GM12878 (cell line): ENCODE data around the gene OR10H2.

Experiments
- CHD1 ChIP-seq: IDR thresholded peaks from 2 replicates; pipeline ENCODE4 v1.6.1; 2012; ENCODE audit warnings: low read depth, low read length, improper control_type of control experiment
- ELK1 ChIP-seq: IDR thresholded peaks from 2 replicates; pipeline ENCODE4 v1.6.1; 2012; ENCODE audit warnings: low read depth, low read length, improper control_type of control experiment
- EP300 ChIP-seq, 2 experiments: fragments of 150-350 bp in 1 of 2; IDR thresholded peaks; 2 replicates each; pipeline ENCODE4 v1.6.1; 2011 to 2012; ENCODE audit warnings: low read depth in 2 of 2, low read length in 2 of 2, borderline replicate concordance in 1 of 2, improper control_type of control experiment in 1 of 2, inconsistent platforms in 1 of 2; ENCODE audit not compliant: control insufficient read depth in 1 of 2
- SUPT20H ChIP-seq: IDR thresholded peaks from 2 replicates; pipeline ENCODE4 v1.6.1; 2011; ENCODE audit warnings: low read depth, mild to moderate bottlenecking, low read length, moderate library complexity, borderline replicate concordance; ENCODE audit not compliant: control insufficient read depth
- SUZ12 ChIP-seq: fragments of 200-600 bp; sonication (generic); IDR thresholded peaks from one replicate; pipeline ENCODE4 v1.6.1; 2018; ENCODE audit warnings: antibody characterized with exemption, mild to moderate bottlenecking; ENCODE audit not compliant: unreplicated experiment
- TF ChIP-seq, protein P1 (sequence below): IDR thresholded peaks from 2 replicates; pipeline ENCODE4 v1.6.1; 2012; ENCODE audit warnings: mild to moderate bottlenecking, low read depth, low read length

DNA sequence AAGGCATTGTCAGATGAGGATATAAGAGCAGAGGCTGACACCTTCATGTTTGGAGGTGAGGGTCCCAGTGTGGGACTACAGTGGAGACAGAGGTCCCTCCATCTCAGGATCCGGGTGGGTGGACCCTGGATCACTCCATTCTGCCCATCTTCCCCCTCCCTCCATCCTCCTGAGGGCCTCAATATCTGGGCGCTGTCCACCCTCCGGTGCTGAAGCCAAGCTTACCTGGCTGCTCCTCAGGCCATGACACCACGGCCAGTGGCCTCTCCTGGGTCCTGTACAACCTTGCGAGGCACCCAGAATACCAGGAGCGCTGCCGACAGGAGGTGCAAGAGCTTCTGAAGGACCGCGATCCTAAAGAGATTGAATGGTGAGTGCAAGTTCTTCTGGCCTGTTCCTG is 43.0 kb upstream of the OR10H2 start:
- TF ChIP-seq EP300 (IDR thresholded peaks at IDR 0.05; ENCODE audit: borderline replicate concordance in 1 of 2, control insufficient read depth in 1 of 2, low read depth in 2 of 2, low read length in 2 of 2) (no peak), CHD1 (no peak), ELK1 (no peak), SUZ12 (no peak), SUPT20H (no peak)
- TF ChIP-seq, protein P1, sequence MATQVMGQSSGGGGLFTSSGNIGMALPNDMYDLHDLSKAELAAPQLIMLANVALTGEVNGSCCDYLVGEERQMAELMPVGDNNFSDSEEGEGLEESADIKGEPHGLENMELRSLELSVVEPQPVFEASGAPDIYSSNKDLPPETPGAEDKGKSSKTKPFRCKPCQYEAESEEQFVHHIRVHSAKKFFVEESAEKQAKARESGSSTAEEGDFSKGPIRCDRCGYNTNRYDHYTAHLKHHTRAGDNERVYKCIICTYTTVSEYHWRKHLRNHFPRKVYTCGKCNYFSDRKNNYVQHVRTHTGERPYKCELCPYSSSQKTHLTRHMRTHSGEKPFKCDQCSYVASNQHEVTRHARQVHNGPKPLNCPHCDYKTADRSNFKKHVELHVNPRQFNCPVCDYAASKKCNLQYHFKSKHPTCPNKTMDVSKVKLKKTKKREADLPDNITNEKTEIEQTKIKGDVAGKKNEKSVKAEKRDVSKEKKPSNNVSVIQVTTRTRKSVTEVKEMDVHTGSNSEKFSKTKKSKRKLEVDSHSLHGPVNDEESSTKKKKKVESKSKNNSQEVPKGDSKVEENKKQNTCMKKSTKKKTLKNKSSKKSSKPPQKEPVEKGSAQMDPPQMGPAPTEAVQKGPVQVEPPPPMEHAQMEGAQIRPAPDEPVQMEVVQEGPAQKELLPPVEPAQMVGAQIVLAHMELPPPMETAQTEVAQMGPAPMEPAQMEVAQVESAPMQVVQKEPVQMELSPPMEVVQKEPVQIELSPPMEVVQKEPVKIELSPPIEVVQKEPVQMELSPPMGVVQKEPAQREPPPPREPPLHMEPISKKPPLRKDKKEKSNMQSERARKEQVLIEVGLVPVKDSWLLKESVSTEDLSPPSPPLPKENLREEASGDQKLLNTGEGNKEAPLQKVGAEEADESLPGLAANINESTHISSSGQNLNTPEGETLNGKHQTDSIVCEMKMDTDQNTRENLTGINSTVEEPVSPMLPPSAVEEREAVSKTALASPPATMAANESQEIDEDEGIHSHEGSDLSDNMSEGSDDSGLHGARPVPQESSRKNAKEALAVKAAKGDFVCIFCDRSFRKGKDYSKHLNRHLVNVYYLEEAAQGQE, result peak; percentile 80
